Left ventricle myocardium superior (tissue), 1 donor: Measurements from ENCODE around the gene MRPL22. TPM values are rescaled to one million over a fixed set of nuclear protein-coding genes. Genes with fewer than 3 reads are reported as not detected.

ENCODE experiments used
- total RNA-seq: library from RNA; stranded (reverse); fragmentation: NEBNext Ultra II Directional; extraction: Animal tissue kit (Norgen Biotek cat#: 25700); gene quantifications from one replicate; pipeline ENCODE4 v1.2.1, GENCODE V29; 2021
- donor health status: DM: no; HTN: yes; CAD: no; lungs with severe emphysema.

MRPL22 gene
- total RNA-seq, 1 donor from 2014 or later, result 79.1 TPM

Other genes with a start within 250 kb of the MRPL22 start
- gene LARP1, start 185.7 kb upstream of the MRPL22 start, total RNA-seq, result 155 TPM
- 26.1 TPM for gene FAXDC2, start 90.5 kb upstream of the MRPL22 start, total RNA-seq
- 26.1 TPM for gene CNOT8, start 82.4 kb upstream of the MRPL22 start, total RNA-seq
- 14.9 TPM for gene GEMIN5, start 2.9 kb upstream of the MRPL22 start, total RNA-seq
- 0.05 TPM for gene KIF4B, start 72.7 kb downstream of the MRPL22 start, total RNA-seq